Stimulated activated CD8-positive, alpha-beta memory T cell treated with anti-CD3 and anti-CD28 coated beads, Interleukin-2, amount 100 ng/mL, for 1 hour (primary cell): ENCODE data around the gene SSBP4.

Experiments used
- DNase-seq, 2 donors: peaks; one replicate each; pipeline ENCODE4 v3.0.0-alpha.2; 2020; ENCODE audit warnings: low read depth in 2 of 2

The SSBP4 gene

DNA sequence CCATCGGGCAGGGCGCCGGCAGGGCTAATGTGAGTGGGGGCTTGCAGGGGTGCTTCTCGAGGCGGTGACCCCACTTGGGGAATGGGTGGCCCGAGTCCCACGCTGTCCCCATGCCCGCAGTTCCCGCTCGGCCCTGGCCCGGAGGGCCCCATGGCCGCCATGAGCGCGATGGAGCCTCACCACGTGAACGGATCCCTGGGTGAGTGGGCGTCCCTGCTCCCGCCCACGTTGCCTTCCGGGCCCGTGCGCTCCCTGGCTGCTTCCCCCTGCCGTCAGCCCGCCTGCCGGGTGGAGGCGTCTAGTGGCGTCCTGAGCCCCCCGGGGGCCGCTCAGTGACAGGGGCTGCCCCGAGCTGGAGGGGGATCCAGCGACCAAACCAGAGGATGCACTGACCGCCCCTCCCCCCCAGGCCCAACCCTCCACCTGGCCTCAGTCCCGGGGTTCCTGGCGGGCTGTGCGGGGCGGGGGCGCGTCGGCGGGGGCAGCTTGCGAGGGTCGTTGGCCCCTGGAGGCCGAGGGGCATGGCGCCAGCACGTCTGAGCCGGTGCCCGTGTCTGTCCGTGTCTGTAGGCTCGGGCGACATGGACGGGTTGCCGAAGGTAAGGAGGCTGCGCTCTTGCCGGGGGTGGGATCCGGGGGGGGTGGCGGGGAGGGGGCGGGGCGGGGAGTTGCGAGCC is 14.0 kb downstream of the SSBP4 start:
- DNase-seq, result no peak

- DNase-seq, result no peak
Measured at GRCh38 chr19:18433735-18434398, 14.7 kb downstream of the SSBP4 start.

DNA sequence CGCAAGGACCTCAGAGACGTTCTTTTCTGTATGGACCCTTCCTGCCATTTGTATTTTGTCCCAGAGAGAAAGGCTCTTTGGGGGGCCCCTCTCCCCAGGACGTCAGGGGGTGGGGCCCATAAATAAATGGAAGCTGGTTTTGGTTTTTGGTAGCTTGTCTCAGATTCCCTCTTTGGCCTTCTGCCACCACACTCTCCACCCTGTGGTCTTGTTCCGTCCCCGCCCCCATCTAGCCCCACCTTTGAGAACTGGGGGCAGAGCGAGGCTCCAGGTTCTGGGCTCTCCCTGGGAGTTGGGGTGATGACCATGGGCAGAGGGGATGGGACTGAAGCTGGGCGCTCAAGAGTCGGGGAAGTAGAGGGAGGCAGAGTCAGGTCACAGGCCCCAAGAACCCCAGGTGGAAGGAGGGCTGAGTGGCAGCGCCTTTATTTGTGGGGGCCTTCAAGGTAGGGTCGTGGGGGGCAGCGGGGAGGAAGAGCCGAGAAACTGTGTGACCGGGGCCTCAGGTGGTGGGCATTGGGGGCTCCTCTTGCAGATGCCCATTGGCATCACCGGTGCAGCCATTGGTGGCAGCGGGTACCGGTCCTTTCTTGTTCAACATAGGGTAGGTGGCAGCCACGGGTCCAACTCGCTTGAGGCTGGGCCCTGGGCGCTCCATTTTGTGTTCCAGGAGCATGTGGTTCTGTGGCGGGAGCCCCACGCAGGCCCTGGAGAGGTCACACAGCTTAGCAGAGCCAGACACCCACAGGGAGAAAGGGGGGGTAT is 15.4 kb downstream of the SSBP4 start:
- DNase-seq, result no peak

GRCh38 chr19:18435178-18435841 is 16.1 kb downstream of the SSBP4 start:
- no peak for DNase-seq

- DNase-seq, result no peak
Measured at GRCh38 chr19:18435842-18436670, 16.9 kb downstream of the SSBP4 start.

DNA sequence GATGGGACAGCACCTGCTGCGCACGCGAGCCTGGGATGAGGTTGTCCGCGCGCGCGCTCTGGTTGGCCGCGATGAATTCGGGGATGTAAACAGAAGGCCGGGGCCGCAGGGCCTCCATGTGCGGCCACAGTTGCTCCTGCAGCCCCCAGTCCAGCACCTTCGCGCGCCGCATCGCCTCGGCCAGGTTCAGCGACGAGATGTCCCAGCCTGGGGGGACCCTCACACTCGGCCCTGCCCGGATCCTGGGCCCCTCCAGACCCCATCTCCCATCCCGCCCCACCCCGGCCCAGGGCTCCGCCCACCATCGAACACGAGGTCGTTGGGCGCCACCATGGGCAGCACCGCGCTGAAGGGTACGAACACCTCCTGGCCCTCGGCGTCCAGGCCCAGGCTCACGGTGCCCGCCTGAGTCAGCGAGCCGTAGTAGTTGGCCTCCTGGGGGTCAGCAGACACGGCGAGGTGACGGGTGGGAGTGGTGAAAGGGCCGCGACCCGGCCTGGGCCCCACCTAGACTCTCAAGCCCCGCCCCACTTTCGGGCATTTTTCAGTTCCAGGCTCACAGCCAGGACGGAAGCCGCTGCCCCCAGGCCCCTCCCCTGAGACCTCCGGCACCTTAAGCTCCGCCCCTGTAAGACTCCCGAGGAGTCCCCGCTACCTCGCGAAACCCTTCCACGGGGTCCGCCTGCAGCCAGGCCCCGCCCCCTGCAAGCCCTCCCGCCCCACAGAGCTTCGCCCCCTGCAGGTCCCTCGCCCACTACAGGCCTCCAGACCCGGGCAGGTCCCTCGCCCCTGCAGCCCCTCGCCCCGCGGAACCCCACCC is 17.7 kb downstream of the SSBP4 start:
- peak; percentile 66 to 79 for DNase-seq

DNA sequence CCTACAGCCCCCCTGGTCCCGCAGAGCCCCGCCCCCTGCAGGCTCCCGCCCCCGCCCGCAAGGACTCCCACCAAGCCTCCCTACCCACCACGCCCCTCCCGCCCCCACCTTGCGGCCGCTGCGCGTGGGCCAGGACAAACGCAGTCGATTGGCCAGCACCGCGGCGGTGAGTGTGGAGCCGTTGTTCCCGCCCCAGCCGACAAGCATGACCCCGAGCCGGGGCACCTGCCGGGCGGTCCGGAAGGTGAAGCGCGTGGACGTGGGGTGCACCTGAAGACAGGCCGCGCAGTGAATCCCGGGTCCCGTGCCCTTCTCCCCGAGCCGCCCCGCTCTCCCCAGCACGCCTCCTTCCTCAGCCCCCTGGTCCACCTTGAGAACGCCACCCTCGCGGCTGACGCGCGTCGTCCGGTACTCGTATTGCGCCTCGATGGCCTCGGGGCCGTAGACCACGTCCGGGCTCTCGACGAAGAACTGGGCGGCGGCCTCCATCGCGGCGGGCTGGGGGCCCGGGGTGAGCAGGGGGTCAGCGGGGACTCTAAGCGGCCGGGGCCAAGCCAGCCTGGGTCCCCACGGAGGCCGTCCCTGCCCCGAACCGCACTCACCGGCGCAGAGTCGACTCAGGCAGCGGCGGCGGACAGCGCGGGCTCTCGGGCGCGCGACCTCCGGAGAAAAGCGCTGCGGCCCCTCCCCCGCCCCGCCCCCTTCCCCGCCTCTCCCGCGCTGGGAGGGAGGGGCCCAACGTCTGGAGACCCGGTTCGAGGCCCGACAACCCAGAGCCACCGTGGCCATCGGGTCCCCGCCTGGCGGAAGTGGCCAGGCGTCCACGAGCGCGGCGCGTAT is 18.5 kb downstream of the SSBP4 start, which contains the start of gene ISYNA1:
Gene ISYNA1 (minus strand): TSS at position 643 of the 840 bp plus-strand sequence. CDS start 154 bp downstream, at position 489.
- no peak for DNase-seq

GRCh38 chr19:18438331-18439024 is 19.3 kb downstream of the SSBP4 start:
- no peak for DNase-seq

GRCh38 chr19:18439025-18439909 is 20.1 kb downstream of the SSBP4 start:
- no peak for DNase-seq

GRCh38 chr19:18439910-18440237 is 20.7 kb downstream of the SSBP4 start:
- DNase-seq, result no peak

GRCh38 chr19:18440415-18440877 is 21.2 kb downstream of the SSBP4 start:
- no peak for DNase-seq

DNA sequence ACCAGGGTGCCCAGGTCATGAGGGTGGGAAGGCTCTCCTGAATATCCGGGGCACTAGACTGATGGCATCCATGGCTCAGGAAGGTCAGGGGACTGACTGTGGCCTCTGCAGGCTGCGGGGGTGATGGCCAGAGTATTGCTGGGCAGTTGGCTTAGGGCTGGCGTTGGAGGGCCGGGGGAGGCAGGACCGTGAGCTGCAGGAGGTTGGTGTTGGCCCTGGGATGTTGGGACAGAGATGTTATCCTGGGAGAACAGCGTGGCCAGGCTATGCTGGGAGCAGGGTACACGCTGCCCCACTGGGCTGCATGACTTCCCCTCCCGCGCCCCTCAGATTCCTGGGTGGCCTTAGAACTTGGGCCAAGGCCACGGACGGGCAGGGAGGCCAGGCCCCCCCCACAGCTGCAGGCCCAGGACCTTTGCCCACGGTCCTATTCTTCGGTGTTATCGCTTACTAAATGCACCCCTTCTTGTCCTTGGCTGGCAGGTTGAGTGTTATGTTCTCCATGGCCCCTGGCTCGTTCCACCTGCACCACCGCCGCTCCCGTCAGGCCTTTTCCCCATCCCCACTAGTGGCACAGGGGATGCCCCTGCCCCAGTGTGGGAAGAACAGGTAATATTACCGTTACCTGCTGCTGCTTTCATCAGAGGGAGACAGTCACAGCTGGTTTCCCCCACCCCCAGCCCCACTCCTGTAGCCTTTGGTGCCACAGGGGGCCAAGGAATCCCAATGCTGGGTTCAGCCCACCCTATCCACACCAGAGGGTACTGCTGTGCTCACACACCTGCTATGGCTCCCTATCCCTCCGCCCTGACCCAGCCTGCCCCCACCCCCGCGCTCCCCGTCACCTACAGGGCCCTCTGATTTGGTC is 22.0 kb downstream of the SSBP4 start:
- no peak for DNase-seq

GRCh38 chr19:18441804-18442788 is 22.9 kb downstream of the SSBP4 start:
- no peak for DNase-seq

DNA sequence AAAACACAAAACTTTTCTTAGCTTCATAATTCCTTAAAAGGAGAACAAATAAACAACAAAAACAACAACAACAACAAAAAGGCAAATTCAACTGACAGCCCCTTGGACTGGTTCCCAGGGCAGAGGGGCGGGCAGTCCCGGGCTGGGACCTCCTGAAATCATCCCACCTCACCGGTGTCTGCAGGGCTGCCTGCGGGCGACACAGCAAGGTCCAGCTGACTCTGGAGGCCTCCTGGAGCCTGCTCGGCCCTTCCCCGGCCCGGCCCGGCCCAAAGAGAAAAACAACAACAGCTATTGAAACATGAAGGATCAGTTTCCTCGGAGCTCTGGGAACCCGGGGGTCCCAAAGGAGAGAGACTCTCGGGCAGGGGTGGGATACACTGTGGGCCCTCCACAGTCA is 23.7 kb downstream of the SSBP4 start:
- no peak for DNase-seq

- no peak for DNase-seq
Measured at GRCh38 chr19:18443406-18443805, 24.2 kb downstream of the SSBP4 start.

- no peak for DNase-seq
Measured at GRCh38 chr19:18443831-18444230, 24.6 kb downstream of the SSBP4 start.
